ENCODE measurements around the gene LDHA. TPM values are rescaled to one million over a fixed set of nuclear protein-coding genes. Genes with fewer than 3 reads are reported as not detected.

The LDHA gene
- total and polyA plus RNA-seq, 9 of the 15 experiments (the other 6 are each of a cell fraction or from before 2014, with no cell fraction given), result 535 to 3,001 (median 926) TPM

- TF ChIP-seq RERE (CRISPR knock-in tag; IDR thresholded peaks at IDR 0.05; ENCODE audit: borderline replicate concordance), result no peak
- TF ChIP-seq CC2D1A (IDR thresholded peaks at IDR 0.05), result no peak
- no peak for TF ChIP-seq HSF4 (CRISPR knock-in tag; IDR thresholded peaks at IDR 0.05; ENCODE audit: borderline replicate concordance)
- no peak for TF ChIP-seq TEAD2 (tag; IDR thresholded peaks at IDR 0.05)
- peak; percentile 63 for TF ChIP-seq MYBL2 (IDR thresholded peaks at IDR 0.05; ENCODE audit: low read depth)
- TF ChIP-seq MYBL2 (CRISPR knock-in tag; IDR thresholded peaks at IDR 0.05; ENCODE audit: borderline replicate concordance), result no peak
- TF ChIP-seq ZHX1 (conservative IDR thresholded peaks at IDR 0.05; ENCODE audit: low read length), result no peak
- TF ChIP-seq MCM5 (IDR thresholded peaks at IDR 0.05; ENCODE audit: low read depth), result no peak
- no peak for TF ChIP-seq E2F4 (CRISPR knock-in tag; IDR thresholded peaks at IDR 0.05; ENCODE audit: low read depth)
- no peak for TF ChIP-seq TFE3 (CRISPR knock-in tag; IDR thresholded peaks at IDR 0.05)
- TF ChIP-seq YY1 (IDR thresholded peaks at IDR 0.05; ENCODE audit: borderline replicate concordance in 1 of 3, control insufficient read depth in 1 of 3, extremely low read depth in 1 of 3, insufficient read depth in 3 of 3, insufficient read length in 1 of 3, insufficient replicate concordance in 2 of 3, low read depth in 1 of 3, low read length in 2 of 3), result no peak
- TF ChIP-seq ZBTB5 (IDR thresholded peaks at IDR 0.05), result no peak
These were observed 1.6 kb downstream of the LDHA start (continued) for GRCh38 chr11:18395735-18396504.
